ENCODE results near the gene CLIC1. TPM values are rescaled to one million over a fixed set of nuclear protein-coding genes. Genes with fewer than 3 reads are reported as not detected.

CLIC1 gene
- total RNA-seq, 2 experiments from 2014 or later, result 617 to 651 TPM

Small RNAs within 50 kb of the gene (microRNA-seq; reads per million reads assigned to microRNA genes)
- 2.3 reads per million for gene MIR4646

Other genes with a start within 250 kb of the CLIC1 start
- 10 to 100 TPM; 49.0 TPM for gene MICB, start 238.4 kb downstream of the CLIC1 start, total RNA-seq
- not detected for gene MCCD1, start 207.6 kb downstream of the CLIC1 start, total RNA-seq
- 100 to 1,000 TPM; 477 to 488 TPM for gene DDX39B, start 194.5 kb downstream of the CLIC1 start, total RNA-seq
- 1 to 10 TPM; 2.5 TPM for gene ATP6V1G2, start 189.9 kb downstream of the CLIC1 start, total RNA-seq
- gene NFKBIL1, start 188.9 kb downstream of the CLIC1 start, total RNA-seq, result 10 to 100 TPM; 13.5 to 14.2 TPM
- 10 to 100 TPM; 19.4 to 24.6 TPM for gene LTA, start 164.2 kb downstream of the CLIC1 start, total RNA-seq
- 10 to 100 TPM; 53.4 to 55.0 TPM for gene TNF, start 161.0 kb downstream of the CLIC1 start, total RNA-seq
- gene LTB, start 154.1 kb downstream of the CLIC1 start, total RNA-seq, result 100 to 1,000 TPM; 613 to 618 TPM
- 100 to 1,000 TPM; 125 to 139 TPM for gene LST1, start 150.3 kb downstream of the CLIC1 start, total RNA-seq
- gene NCR3, start 143.5 kb downstream of the CLIC1 start, total RNA-seq, result 100 to 1,000 TPM; 107 to 115 TPM
- 100 to 1,000 TPM; 177 TPM for gene AIF1, start 121.3 kb downstream of the CLIC1 start, total RNA-seq
- gene PRRC2A, start 115.8 kb downstream of the CLIC1 start, total RNA-seq, result 100 to 1,000 TPM; 260 to 279 TPM
- 100 to 1,000 TPM; 259 to 267 TPM for gene BAG6, start 83.9 kb downstream of the CLIC1 start, total RNA-seq
- 1 to 10 TPM; 3.2 to 5.1 TPM for gene APOM, start 80.6 kb downstream of the CLIC1 start, total RNA-seq
- 10 to 100 TPM; 22.5 to 23.8 TPM for gene C6orf47, start 75.8 kb downstream of the CLIC1 start, total RNA-seq
- 10 to 100 TPM; 29.0 to 34.7 TPM for gene GPANK1, start 71.5 kb downstream of the CLIC1 start, total RNA-seq
- gene CSNK2B, start 70.5 kb downstream of the CLIC1 start, total RNA-seq, result 100 to 1,000 TPM; 233 to 250 TPM
- 10 to 100 TPM; 22.6 to 23.2 TPM for gene LY6G5B, start 66.6 kb downstream of the CLIC1 start, total RNA-seq
- gene LY6G5C, start 55.5 kb downstream of the CLIC1 start, total RNA-seq, result 1 to 10 TPM; 4.3 to 5.5 TPM
- gene ABHD16A, start 33.2 kb downstream of the CLIC1 start, total RNA-seq, result 10 to 100 TPM; 52.1 to 55.4 TPM
- not detected for gene LY6G6F, start 29.7 kb downstream of the CLIC1 start, total RNA-seq
- gene LY6G6D, start 21.2 kb downstream of the CLIC1 start, total RNA-seq, result not detected
- under 1 TPM in 1 of 2 experiments, not detected in 1; 0.26 TPM for gene LY6G6C, start 14.8 kb downstream of the CLIC1 start, total RNA-seq
- under 1 TPM; 0.71 to 0.91 TPM for gene MPIG6B, start 13.2 kb downstream of the CLIC1 start, total RNA-seq
- 10 to 100 TPM; 31.9 to 33.7 TPM for gene DDAH2, start 7.2 kb downstream of the CLIC1 start, total RNA-seq
- gene MSH5, start 3.5 kb upstream of the CLIC1 start, total RNA-seq, result 10 to 100 TPM; 64.8 to 73.6 TPM
- gene SAPCD1, start 26.1 kb upstream of the CLIC1 start, total RNA-seq, result 10 to 100 TPM; 14.3 to 15.4 TPM
- gene VWA7, start 40.8 kb upstream of the CLIC1 start, total RNA-seq, result 1 to 10 TPM; 6.4 to 6.6 TPM
- 100 to 1,000 TPM; 114 to 115 TPM for gene VARS1, start 59.2 kb upstream of the CLIC1 start, total RNA-seq
- 100 to 1,000 TPM; 123 to 128 TPM for gene LSM2, start 70.4 kb upstream of the CLIC1 start, total RNA-seq
- 1 to 10 TPM; 3.0 to 3.1 TPM for gene HSPA1L, start 78.8 kb upstream of the CLIC1 start, total RNA-seq
- gene HSPA1A, start 79.0 kb upstream of the CLIC1 start, total RNA-seq, result 10 to 100 TPM; 75.6 to 75.7 TPM
- 10 to 100 TPM; 84.6 to 87.1 TPM for gene HSPA1B, start 91.2 kb upstream of the CLIC1 start, total RNA-seq
- gene NEU1, start 126.3 kb upstream of the CLIC1 start, total RNA-seq, result 10 to 100 TPM; 16.5 to 17.8 TPM
- under 1 TPM in 1 of 2 experiments, not detected in 1; 0.39 TPM for gene SLC44A4, start 142.5 kb upstream of the CLIC1 start, total RNA-seq
- 10 to 100 TPM; 70.1 to 72.3 TPM for gene EHMT2, start 161.2 kb upstream of the CLIC1 start, total RNA-seq
- 1 to 10 TPM; 1.6 to 1.8 TPM for gene ZBTB12, start 165.6 kb upstream of the CLIC1 start, total RNA-seq
- under 1 TPM; 0.26 to 0.87 TPM for gene C2, start 191.2 kb upstream of the CLIC1 start, total RNA-seq
- gene CFB, start 209.6 kb upstream of the CLIC1 start, total RNA-seq, result under 1 TPM in 1 of 2 experiments, not detected in 1; 0.58 TPM
- gene NELFE, start 222.4 kb upstream of the CLIC1 start, total RNA-seq, result 10 to 100 TPM; 67.1 to 70.8 TPM
- 10 to 100 TPM; 73.2 to 73.4 TPM for gene SKIC2, start 222.6 kb upstream of the CLIC1 start, total RNA-seq
- gene DXO, start 235.6 kb upstream of the CLIC1 start, total RNA-seq, result 10 to 100 TPM; 14.8 to 17.7 TPM
- gene C4A, start 245.5 kb upstream of the CLIC1 start, total RNA-seq, result 1 to 10 TPM; 3.6 to 5.1 TPM